OCI-LY1 (cell line): ENCODE results near the gene MICU1.
A peak's percentile ranks its signal among the peaks of the same experiment; 100 is the strongest.

Experiments used
- H2AFZ ChIP-seq: fragments of 200-600 bp; sonication (generic), shearing (Covaris generic); 2 replicates; pipeline ENCODE4 v1.6.0; 2014; ENCODE audit warnings: antibody characterized with exemption, mild to moderate bottlenecking, low read length
- H3F3A ChIP-seq: fragments of 200-600 bp; sonication (generic), shearing (Covaris generic); 2 replicates; pipeline ENCODE4 v1.6.0; 2014; ENCODE audit warnings: mild to moderate bottlenecking, antibody characterized with exemption, low read length, moderate library complexity; ENCODE audit not compliant: insufficient read depth
- H3K27ac ChIP-seq: fragments of 200-600 bp; sonication (generic); 2 replicates; pipeline ENCODE4 v1.5.1; 2014; ENCODE audit warnings: low read length, mixed run types, mild to moderate bottlenecking, low read depth; ENCODE audit not compliant: poor library complexity, severe bottlenecking
- H3K27me3 ChIP-seq: fragments of 200-600 bp; sonication (generic); 2 replicates; pipeline ENCODE4 v1.6.0; 2014; ENCODE audit warnings: antibody characterized with exemption, mild to moderate bottlenecking, low read length, moderate library complexity; ENCODE audit not compliant: insufficient read depth
- H3K36me3 ChIP-seq: fragments of 200-600 bp; sonication (generic); 2 replicates; pipeline ENCODE4 v1.6.1; 2014; ENCODE audit warnings: mild to moderate bottlenecking, antibody characterized with exemption, low read length, moderate library complexity, mixed read lengths; ENCODE audit not compliant: insufficient read depth
- H3K4me1 ChIP-seq: fragments of 200-600 bp; sonication (generic); 2 replicates; pipeline ENCODE4 v1.5.1; 2014; ENCODE audit warnings: mild to moderate bottlenecking, low read length, moderate library complexity; ENCODE audit not compliant: insufficient read depth, severe bottlenecking
- H3K4me2 ChIP-seq: fragments of 200-600 bp; sonication (generic), shearing (Covaris generic); 2 replicates; pipeline ENCODE4 v1.6.1; 2014; ENCODE audit warnings: low read length
- H3K4me3 ChIP-seq: fragments of 200-600 bp; sonication (generic); 2 replicates; pipeline ENCODE4 v1.5.1; 2014; ENCODE audit warnings: low read length, low read depth, mild to moderate bottlenecking, mixed read lengths; ENCODE audit not compliant: poor library complexity, severe bottlenecking
- H3K79me2 ChIP-seq: fragments of 200-600 bp; shearing (Covaris generic); 2 replicates; pipeline ENCODE4 v1.6.1; 2016; ENCODE audit warnings: mixed run types, low read length, mixed read lengths; ENCODE audit not compliant: insufficient read depth
- H3K9ac ChIP-seq: fragments of 200-600 bp; sonication (generic), shearing (Covaris generic); 2 replicates; pipeline ENCODE4 v1.6.1; 2014; ENCODE audit warnings: mild to moderate bottlenecking, low read length, mixed read lengths
- H3K9me2 ChIP-seq: fragments of 200-600 bp; sonication (generic), shearing (Covaris generic); 2 replicates; pipeline ENCODE4 v1.6.1; 2014; ENCODE audit warnings: low read depth, mild to moderate bottlenecking, low read length, mixed read lengths
- H3K9me3 ChIP-seq: fragments of 200-600 bp; shearing (Covaris generic); 2 replicates; pipeline ENCODE4 v1.6.1; 2014; ENCODE audit warnings: low read length, mixed read lengths
- H4K20me1 ChIP-seq: fragments of 200-600 bp; sonication (generic), shearing (Covaris generic); 2 replicates; pipeline ENCODE4 v1.6.0; 2016; ENCODE audit warnings: mild to moderate bottlenecking, low read length; ENCODE audit not compliant: insufficient read depth
- CTCF ChIP-seq: fragments of 200-600 bp; sonication (generic), shearing (Covaris generic); IDR thresholded peaks from 2 replicates; pipeline ENCODE4 v1.5.1; 2017; ENCODE audit warnings: mild to moderate bottlenecking, antibody characterized with exemption, low read length, moderate library complexity, mixed read lengths
- EZH2 ChIP-seq: fragments of 200-600 bp; sonication (generic), shearing (Covaris generic); IDR thresholded peaks from 2 replicates; pipeline ENCODE4 v1.8.0; 2017; ENCODE audit warnings: borderline replicate concordance, mixed run types, mild to moderate bottlenecking, antibody characterized with exemption, low read length, moderate library complexity, mixed read lengths

The MICU1 gene

DNA sequence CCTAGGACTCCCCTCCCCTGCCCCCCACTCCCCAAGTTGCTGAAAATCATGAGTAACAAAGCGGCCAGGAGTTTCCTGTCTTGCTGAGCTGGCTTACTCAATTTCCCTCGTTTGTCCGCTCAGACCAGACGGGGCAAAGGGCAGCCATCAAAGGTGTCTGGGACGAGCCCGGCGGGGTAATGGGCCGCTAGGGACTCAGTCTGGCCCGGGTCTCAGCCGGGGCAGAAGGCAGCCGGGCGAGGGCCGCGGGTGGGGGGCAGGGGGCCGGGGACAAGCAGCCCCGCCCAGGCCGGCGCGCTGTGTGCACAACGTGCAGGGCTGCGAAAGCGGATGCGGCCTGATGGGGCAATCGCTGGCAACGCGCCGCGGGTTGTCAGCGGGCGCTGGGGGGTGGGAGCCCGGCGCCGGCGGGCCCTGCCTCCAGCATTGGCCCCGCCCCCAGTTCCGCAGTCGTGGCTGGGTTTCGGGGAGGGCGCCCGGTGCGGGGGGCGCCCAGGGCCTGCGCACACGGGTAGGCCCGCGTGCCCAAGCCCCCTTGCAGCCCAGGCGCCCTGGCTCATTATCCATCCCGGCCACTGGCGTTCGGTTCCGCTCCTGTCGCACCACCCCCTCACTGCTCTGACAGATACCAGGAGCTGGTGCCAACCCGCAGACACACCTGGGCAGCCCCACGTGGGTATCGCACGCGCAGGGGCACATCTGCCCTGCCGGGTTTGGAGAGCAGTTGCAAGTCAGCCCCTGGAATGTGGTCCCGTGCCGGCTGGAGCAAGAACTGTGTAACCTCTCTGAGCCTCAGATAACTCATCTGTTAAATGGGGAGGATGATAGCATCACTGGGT, 306.2 kb downstream of the MICU1 start:
- Histone ChIP-seq H3K4me2 (peak overlapping the region; percentile 66), H3K27me3 (no peaks in the 10 kb centered on the region), H2AFZ (no peak overlapping the region), H4K20me1 (no peaks in the 10 kb centered on the region), H3K79me2 (no peaks in the 10 kb centered on the region), H3K4me1 (peaks cover 84% of the 10 kb centered on the region), H3K9me2 (no peaks in the 10 kb centered on the region), H3K9ac (peak overlapping the region; percentile 72), H3K36me3 (no peaks in the 10 kb centered on the region), H3F3A (peaks cover 9% of the 10 kb centered on the region), H3K4me3 (peak overlapping the region; percentile 55), H3K9me3 (no peaks in the 10 kb centered on the region), H3K27ac (peak overlapping the region; percentile 100)
- TF ChIP-seq EZH2 (no peak), CTCF (no peak)

DNA sequence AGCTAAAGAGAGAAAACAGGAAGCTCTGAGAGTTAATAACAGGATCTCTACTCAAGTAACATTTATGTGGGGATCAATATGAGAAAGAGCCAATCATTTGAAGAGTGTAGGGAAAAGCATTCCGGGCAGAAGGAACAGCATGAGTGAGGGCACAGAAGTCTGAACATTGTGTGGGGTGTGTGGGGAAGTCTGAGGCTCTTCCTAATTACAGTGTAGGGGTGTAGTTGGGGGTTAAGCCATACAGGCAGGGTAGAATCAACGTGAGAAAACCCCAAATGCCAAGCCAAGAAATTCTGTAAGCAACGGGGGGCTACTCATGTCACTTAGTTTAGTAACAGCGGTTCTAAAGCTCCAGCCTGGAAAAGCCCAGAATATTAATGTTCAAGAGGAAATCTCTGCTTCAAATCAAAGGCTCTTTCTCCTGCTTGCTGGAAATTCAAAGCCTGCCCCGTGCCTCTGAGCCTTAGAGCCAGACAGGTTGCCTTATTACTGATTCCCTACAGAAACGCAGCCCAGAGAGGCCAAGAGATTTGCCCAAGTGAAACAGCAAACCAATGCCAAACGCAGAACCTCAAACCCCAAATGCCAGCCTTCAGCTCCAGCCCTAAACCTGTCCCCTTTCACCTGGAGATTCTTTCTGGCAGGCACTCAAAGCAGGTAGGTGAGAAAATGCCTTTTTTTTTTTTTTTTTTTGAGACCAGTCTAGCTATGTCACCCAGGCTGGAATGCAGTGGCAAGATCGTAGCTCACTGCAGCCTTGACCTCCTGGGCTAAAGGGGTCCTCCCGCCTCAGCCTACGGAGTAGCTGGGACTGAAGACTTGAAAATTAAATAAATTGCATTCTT, 307.2 kb downstream of the MICU1 start:
- no peaks in the 10 kb centered on the region for H4K20me1 ChIP-seq
- peak overlapping the region; percentile 72 for H3K9ac ChIP-seq
- no peaks in the 10 kb centered on the region for H3K79me2 ChIP-seq
- peaks cover 78% of the 10 kb centered on the region for H3K4me1 ChIP-seq
- peaks cover 9% of the 10 kb centered on the region for H3F3A ChIP-seq
- TF ChIP-seq CTCF (no peak), EZH2 (no peak)
- peak overlapping the region; percentile 55 for H3K4me3 ChIP-seq
- H3K27me3 ChIP-seq, result no peaks in the 10 kb centered on the region
- peak overlapping the region; percentile 100 for H3K27ac ChIP-seq
- H3K9me3 ChIP-seq, result no peaks in the 10 kb centered on the region
- H2AFZ ChIP-seq, result no peak overlapping the region
- peak overlapping the region; percentile 66 for H3K4me2 ChIP-seq
- no peaks in the 10 kb centered on the region for H3K36me3 ChIP-seq
- no peaks in the 10 kb centered on the region for H3K9me2 ChIP-seq
